Measurements from ENCODE around the gene MIER1.

The MIER1 gene

DNA sequence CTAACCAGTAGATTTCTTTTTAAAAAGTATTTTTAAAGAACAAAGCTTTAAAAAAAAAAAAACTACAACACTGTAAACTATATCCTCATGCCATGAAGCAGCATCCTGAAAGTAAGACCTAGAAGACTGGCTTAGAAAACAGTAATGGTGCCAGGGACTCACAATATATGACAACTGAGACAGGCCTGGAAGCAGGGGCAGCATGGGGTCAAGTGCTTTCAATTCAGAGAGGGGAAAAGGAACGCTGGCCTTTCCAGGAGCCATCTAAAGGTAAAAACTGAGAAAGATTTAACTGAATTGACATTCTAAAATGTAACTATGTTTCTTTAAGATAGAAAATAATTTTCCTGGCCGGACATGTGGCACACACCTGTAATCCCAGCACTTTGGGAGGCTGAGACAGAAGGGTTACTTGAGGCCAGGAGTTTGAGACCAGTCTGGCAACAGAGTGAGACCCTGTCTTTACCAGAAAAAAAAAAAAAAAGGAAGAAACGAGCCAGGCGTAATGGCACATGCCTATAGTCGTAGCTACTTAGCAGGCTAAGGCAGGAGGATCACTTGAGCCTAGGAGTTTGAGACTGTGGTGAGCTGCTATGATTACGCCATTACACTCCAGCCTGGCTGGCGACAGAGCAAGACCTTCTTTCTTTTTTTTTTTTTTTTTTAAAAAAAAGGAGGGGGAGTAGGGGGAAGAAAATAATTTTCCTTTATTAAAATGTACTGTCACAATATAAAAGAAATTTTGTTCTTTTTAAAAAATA lies 75.0 kb downstream of the MIER1 start:
- DNase-seq = no peak

- no peak for DNase-seq
Observed at GRCh38 chr1:67001682-67002425, 77.1 kb downstream of the MIER1 start.

- DNase-seq = no peak
Observed at GRCh38 chr1:67004176-67004575, 79.4 kb downstream of the MIER1 start.

GRCh38 chr1:67005068-67005467 lies 80.3 kb downstream of the MIER1 start:
- no peak for DNase-seq

- DNase-seq = no peak
Observed at GRCh38 chr1:67009792-67010191, 85.0 kb downstream of the MIER1 start.

- no peak for DNase-seq
Observed at GRCh38 chr1:67013573-67013972, 88.8 kb downstream of the MIER1 start.

- no peak for DNase-seq
Observed at GRCh38 chr1:67018574-67018973, 93.8 kb downstream of the MIER1 start.

GRCh38 chr1:67019121-67019520 lies 94.3 kb downstream of the MIER1 start:
- no peak for DNase-seq

GRCh38 chr1:67019600-67020136 lies 94.9 kb downstream of the MIER1 start:
- no peak for DNase-seq

- DNase-seq = no peak
Observed at GRCh38 chr1:67020304-67020703, 95.5 kb downstream of the MIER1 start.

DNA sequence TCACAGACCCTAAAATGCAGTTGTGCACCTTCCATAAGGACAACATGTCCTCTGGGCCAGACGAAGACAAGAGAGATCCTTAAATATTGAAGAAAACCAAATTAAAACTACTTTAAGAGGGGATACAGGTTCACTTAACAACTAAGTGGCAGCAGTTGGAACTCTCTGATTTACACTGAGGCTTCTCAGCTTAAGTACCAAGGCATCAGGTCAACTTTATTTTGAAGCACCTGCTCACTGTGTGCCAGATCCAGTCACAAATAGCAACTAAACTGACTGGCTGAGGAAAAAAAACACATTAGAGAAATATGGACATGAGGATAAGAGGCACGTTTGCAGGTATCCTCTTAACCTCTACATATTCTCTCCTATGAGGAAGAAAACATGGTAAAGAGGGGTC lies 96.0 kb downstream of the MIER1 start:
- DNase-seq = no peak

DNA sequence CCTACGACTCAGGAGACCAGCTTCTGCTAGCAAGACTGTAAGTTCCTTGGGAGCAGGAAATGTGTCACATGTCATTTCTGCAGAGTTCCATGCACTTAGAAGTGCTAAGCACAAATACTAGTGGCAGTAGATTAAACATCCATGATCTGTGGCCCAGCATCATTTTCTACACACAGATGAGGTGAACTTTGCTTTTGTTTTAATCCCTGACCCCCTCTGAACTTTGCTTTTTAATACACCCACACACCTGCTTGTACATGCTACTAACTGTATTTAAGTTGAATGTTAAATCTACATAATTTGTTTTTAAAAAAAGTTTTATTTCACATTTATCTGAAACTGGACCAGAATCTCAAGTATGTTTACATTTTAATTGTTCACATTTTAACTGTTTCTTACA lies 104.7 kb downstream of the MIER1 start:
- DNase-seq = no peak

DNA sequence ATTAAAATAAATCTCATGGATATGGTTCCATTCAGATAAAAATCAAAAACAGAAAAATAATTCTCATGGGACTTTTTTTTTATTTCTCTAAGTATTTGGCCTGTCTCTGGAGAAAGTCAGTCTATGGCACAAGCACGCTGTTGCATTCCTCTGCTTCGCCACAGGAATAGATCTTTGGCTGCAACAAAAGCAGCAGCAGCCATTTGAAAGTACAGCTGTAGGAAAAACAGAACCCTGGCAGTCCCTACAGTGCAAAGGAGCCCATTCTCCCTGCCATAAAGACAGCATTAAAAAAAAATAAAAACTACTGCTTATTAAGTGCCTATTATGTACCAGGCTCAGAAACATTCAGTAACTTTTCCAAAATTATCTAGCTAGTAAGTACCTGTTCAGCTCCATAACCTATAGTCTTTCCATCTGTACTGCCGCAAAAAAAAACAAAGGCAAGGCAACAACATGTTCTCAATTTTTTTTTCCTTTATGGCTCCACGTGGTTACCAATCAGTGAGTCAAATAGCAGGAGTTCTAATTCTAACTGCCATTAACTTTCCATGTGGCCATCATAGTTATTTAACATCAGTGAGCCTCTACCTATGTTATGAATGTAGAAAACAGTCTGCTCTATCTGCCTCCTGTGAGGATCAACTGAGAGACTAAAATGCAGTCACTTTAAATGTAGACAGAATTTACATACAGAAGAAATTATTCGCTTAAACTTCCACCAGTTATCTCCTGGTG lies 106.5 kb downstream of the MIER1 start:
- no peak for DNase-seq

- DNase-seq = no peak
Observed at GRCh38 chr1:67031859-67032247, 107.1 kb downstream of the MIER1 start.

Measured in activated CD4-positive, alpha-beta T cell treated with anti-CD3 and anti-CD28 coated beads, Interleukin-2, amount 50 U/mL, for 48 hours (primary cell).